Brain pericyte (primary cell): ENCODE data around the gene KRTAP2-1.
"Not testable (repeated sequence)": the region's sequence is repeated elsewhere in the genome, so short reads cannot be mapped to it uniquely, and the experiment has no call there.

ENCODE experiments used
- DNase-seq: peaks from one replicate; pipeline ENCODE4 v3.0.0-alpha.2; 2012; ENCODE audit warnings: low read depth, low spot score

The KRTAP2-1 gene

DNA sequence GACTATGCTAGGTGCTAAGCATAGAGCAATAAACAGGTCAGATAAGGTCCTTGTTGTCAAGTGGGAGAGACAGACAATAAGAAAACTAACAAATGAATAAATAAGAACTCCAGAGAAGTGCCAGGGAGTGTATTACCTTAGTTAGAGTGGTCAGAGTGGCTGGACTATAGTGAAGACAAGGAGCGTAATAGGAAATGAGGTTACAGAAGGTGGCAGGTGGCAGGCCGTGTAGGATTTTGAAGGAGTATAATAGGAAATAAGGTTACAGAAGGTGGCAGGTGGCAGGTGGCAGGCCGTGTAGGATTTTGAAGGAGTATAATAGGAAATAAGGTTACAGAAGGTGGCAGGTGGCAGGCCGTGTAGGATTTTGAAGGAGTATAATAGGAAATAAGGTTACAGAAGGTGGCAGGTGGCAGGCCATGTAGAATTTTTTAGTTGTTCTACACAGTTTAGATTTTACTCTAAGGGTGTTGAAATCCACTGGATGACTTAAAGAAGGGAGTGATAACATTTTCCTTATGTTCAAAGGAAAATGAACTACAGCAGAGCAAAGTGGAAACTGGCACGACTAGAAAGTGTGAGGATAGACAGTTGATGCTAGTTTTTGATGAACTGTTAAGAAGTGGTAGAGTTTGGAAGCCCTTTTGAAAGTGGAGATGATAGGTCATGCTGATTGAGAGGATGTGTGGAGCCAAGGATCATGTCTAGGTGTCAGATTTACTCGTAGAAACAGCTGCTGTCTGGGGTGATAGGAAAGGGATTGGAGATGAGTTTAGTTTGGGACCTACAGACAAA, 34.6 kb downstream of the KRTAP2-1 start:
- DNase-seq = no peak

DNA sequence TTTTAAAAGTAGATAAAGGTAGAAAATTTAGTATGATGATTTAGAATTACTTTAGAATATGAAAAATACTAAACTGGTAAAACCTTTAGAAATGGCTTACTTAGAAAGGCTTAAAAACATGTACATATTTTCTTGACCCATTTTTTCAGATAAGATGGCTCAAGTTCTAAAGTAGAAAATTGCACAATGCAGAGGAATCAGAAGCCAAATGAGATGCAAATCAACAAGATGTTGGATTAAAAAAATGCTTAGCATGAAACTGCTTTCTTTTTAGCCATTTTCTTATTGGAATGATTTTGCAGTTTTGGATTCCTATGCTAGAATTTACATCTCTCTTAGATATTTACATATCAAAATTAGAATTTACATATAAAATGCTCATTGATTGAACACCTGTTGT, 36.7 kb downstream of the KRTAP2-1 start:
- DNase-seq = no peak

DNA sequence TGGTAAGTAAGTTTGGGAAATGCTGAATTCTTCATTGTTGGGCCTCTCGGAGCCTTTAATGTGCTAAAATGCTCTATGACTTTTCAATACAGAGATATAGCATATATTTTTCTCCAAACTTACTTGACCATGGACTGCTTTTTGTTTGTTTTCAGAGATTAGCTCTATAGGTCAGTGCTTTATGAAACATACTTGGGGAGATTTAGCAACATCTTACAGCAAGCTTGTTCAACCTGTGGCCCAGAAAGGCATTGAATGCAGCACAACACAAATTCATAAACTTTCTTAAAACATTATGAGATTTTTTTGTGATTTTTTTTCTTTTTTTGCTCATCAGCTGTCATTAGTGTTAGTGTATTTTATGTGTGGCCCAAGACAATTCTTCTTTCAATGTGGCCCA, 37.2 kb downstream of the KRTAP2-1 start:
- no peak for DNase-seq

DNA sequence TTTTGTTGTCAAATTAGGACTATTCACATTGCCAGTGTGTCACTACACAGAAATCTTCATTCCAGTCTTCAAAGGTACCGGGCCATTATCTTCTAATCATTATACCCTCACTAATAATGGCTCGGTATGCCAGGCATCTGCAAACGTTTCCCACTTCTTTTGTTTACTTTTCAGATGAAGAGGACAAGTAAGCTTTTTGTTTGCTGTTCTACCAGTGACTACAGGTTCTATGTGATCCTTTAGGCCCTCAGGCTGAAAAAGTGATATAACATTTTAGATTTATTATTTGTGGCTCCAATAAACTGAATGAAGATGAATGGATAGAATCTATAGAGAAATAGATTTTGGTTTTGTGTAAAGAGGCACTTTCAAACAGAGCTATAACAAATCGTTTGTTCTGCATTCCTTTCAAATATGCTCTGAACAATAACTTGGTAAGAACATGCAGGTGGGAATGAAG, 37.8 kb downstream of the KRTAP2-1 start:
- no peak for DNase-seq

DNA sequence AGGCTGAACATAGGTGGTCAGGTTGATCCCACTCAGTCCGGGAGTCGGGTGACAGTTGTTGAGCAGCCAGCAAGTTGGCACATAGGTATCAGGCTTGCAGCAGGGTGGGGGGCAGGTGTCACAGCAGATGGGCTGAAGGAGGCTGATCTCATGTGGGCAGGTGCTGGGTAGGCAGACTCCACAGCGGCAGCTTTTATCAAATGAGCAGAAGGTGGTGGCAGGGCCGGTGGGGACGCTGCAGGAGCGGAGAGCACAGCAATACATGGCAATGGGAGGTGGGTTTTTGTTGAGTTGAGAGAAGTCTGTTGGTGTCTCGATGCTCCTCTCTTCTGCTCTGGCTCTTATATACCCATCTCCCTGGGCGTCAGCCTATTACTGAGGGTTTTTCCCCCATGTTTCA, 38.3 kb downstream of the KRTAP2-1 start, which contains the start of gene KRTAP3-1:
KRTAP3-1 (minus strand) TSS at position 318 of the 400 bp plus-strand sequence; CDS start at position 264, 54 bp downstream.
- no peak for DNase-seq

DNA sequence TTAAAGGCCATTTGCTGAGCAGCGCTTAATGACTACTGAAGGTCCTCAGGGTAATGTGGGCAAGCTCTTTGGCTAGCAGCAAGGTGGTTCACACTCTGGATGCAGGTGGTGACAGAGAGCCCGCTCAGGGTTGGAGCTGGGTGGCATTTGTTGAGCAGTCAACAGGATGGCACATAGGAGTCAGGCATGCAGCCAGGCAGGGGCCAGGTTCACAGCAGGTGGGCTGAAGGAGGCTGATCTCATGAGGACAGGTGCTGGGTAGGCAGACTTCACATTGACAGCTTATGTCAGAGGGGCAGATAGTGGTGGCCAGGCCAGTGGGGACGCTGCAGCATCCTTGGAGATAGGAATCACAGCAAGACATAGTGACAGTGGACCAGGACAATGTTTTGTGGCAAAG, 42.7 kb downstream of the KRTAP2-1 start:
- DNase-seq = no peak

DNA sequence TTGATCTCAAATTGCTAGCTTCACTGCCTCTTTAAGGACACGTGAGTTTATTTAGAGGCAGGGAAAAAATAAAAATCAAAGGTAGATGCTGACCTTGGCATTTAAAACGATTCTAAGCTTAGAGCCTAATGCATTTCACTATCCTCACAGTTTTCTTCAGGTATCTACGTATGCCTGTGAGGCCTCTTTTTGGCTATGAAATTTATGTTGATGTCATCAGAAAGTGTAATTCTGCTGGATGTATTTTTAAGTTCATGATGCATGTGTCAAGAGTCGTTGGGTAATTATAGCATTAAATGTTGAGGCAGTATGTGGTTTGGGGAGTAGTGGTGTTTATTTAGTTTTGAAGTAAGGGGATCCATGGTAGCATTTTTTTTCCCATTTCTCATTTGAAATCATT, 43.2 kb downstream of the KRTAP2-1 start:
- DNase-seq = no peak

DNA sequence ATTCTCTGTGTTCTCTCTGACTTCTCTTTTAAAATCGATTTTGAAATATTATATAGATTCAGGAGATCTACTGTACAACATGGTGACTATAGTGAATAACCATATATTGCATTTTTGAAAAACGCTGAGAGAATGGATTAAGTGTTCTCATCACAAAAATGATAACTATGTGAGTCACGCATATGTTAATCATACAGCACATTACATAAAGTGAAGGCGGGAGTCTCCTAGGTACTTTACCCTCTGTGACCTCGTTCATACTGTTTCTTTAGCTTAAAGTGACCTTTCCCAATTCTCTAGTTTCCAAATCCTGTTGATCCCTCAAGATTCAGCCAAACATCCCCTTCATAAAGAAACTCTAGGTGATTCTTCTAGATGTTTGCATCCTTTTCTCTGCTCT, 44.3 kb downstream of the KRTAP2-1 start:
- DNase-seq = no peak

DNA sequence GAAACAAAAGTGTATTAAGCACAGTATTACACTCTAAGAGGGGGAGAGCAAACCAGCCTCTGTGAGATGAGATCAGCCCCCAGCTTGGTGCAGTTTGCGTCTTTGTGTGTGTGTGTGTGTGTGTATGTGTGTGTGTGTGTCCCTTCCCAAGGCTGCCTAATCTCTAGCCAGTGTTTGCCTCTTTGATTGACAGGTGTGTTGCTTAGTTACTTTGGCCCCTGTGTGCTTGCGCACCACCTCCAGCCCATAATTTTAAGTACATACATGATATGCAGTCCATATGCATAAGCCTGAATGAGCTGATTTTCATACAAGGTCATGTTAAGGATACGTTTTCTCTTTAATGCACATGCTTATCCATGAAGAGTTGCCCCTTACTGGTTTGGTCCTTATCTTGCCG, 45.3 kb downstream of the KRTAP2-1 start:
- no peak for DNase-seq

DNA sequence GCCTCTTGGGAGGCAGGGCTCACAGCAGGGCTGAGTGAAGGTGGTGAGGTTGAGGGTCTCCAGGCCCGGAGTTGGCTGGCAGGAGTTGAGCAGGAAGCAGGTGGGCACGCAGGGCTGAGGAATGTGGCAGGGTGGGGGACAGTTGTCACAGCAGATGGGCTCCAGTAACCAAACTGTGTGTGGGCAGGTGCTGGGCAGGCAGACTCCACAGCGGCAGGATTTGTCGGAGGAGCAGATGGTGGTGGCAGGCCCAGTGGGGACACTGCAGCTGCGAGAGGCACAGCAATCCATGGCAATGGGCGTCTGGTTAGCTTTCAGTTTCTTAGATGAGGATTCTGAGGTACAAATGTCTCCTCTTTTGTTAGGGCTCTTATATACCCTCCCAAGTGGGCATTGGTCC, 47.6 kb downstream of the KRTAP2-1 start, which contains the start of gene KRTAP3-2:
KRTAP3-2 (minus strand) TSS at position 344 of the 400 bp plus-strand sequence; CDS start at position 291, 53 bp downstream.
- not testable (repeated sequence) for DNase-seq

DNA sequence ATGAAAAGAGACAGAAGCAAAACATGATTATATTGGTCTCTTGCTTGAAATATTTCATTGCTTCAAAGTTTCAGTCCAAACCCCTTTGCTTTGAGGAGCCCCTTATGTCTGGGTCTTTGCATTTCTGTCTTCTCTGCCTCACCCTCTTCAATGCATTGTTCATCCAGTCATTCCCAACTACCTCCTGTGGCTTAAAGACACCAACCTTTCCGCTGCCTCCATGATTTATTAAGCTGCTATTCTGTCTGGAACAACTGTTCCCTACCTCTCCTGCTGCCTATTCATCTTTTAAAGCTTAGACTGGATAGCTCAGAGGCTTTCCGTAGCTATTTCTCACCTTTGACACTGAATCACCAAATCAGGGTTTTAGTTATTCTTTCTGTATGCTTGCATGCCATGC, 49.8 kb downstream of the KRTAP2-1 start:
- DNase-seq = no peak

DNA sequence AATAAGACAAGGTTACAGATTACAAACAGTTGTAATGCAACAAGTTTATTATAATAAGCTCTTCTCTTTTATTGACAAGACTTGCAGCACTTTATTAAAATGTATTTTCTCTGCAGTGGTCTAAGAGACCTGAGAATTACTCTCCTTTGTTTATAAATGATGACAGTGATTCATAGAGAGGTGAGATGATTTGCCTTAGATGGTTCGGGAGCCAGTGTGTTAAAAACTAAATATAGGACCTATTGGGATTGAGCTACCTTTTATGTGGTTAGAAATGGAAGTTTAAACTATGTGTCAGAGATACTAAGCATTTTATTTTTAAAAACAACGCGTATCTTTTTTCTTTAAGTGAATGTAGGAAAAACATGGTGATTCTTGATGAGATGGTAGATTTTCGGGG, 50.3 kb downstream of the KRTAP2-1 start:
- DNase-seq = no peak
